GM15510 (cell line): Measurements from ENCODE around the gene PLET1.

ENCODE experiments used
- POLR2A ChIP-seq: IDR thresholded peaks from 3 replicates; pipeline ENCODE4 v1.6.1; 2011; ENCODE audit warnings: borderline replicate concordance; ENCODE audit not compliant: insufficient read length; ENCODE audit errors: extremely low read depth

PLET1 gene

DNA sequence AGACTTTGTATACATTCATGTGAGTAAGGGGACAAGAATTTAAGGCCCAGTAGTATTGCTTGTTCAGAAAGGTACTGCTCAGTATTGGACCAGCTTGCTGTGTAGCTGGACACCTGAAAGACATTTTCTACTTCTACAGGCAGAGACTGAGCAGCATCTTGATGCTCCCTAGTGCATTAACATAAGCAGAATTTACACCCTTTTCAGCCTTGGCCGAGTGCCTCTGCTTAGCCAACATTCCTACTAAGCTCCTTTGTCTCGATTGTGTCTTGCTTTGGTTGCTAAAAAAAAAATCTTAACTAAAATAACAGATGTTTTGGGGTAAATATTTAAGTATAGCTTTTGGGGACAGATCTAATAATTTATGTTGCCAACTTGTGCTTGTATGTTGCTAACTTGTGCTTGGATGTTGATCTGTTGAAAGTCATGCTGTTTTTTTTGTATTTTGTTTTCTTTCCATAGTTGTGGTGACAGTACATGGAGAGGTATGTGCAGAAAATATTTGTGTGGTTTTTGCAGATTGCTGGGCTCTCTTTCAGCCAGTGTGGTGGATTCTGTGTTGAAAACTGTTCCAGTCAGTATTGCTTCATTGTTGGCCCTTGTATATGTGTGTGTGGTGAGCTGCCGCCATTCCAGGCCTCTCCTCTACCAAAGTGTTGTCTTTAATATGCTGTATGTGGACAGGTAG, 30.8 kb downstream of the PLET1 start:
- TF ChIP-seq POLR2A, result no peak

DNA sequence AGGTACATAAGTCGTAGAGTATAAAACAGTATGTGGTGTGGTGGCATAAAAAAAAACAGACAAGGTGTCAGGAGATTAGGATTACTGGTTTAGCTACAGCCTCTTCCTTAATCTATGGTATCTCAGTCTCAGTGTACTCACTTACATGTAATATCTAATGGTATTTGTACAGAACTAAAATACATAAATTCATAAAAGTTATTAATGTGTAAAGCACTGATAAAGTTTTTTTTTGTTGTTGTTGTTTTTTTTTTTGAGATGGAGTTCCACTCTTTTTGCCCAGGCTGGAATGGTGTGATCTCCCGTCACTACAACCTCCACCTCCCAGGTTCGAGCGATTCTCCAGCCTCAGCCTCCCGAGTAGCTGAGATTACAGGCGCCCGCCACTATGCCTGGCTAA, 31.5 kb downstream of the PLET1 start:
- no peak for TF ChIP-seq POLR2A

DNA sequence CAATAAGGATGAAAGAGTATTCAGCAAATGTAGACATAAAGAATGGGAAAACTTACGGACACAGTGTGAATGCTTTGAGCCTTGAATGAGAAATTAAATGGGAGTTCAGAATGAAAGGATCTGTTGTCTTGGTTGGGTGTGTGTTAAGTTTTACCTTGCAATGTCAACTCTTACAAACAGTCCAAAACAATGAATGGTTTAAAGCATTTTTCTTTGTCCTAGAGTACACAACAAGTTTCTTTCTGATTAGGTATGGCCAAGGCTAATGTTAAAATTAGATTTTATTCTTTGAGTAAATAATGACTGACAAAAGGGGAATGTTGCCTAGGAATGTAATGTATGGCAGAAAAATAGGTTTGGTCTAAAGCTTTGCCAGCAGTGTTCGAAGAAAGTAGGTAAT, 32.0 kb downstream of the PLET1 start:
- TF ChIP-seq POLR2A, result no peak

DNA sequence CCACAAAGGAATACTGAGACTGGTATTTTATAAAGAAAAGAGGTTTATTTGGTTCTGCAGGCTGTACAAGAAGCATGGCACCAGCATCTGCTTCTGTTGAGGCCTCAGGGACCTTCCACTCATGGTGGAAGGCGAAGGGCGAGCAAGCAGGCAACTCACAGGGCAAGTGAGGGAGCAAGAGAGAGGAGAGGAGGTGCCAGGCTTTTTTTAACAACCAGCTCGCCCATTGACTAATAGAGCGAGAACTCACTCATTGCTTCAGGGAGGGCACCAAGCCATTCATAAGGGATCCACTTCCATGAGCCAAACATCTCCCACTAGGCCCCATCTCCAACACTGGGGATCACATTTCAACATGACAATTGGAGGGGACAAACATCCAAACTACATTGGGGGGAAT, 33.2 kb downstream of the PLET1 start:
- TF ChIP-seq POLR2A, result no peak

DNA sequence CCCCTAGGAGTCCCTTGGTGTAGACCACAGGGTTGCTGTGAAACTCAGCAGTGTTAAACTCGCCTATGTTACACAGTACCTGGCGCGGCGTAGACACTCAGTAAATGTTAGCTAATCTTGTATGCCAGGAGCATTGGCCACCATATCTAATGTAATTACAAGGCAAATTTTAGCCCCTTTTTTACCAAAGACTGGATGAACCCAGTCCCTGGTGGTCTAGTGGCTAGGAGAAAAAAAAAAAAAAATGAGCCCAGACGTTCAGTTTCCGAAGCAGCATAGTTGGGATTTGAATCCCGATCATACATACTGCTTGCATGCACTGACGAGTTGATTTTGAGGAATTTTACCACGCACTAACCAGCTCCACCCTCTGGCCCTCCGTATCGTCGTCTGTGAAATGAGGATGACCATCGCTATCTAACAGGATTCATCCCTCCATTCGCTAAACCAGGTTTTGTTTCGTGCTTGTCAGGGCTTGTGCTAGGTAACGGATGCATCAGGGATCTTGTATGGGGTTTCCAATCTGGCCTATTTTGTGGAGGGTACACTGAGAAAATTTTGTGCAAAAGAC, 33.7 kb downstream of the PLET1 start:
- TF ChIP-seq POLR2A, result no peak

DNA sequence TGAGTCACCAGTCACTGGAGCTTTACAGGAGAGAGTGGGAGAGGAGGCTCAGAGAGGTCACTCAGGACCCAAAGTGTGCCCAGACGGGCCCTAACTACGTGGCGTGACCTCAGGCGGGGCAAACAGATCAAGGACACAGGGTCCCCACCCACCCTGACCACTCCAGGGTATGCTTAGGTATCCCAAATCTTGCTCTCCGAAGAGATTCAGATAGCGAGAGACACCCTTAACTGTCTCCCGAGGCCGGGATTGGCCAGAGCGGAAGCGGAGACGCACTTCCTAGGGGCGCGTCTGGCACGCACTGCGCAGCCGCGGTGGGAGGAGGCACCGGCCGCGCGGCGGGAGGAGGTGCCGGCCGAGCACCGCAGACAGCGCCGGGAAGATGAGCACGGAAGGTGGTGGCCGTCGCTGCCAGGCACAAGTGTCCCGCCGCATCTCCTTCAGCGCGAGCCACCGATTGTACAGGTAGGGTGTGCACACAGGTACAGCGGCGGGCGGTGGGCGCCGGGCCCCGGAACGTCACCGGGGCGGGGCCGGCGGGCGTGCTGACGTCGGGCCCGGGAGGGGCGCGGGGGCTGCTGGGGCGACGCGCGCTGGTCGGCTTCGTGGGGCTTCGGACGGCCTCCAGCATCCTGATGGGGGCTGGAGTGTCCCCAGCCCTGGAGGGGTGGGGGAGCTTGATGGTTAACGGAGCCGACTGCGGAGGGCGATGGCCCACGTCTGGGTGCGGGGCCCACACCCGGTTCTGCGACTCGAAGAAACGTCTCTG, 34.4 kb downstream of the PLET1 start, which contains the start of gene PTS:
PTS (plus strand) TSS at position 367 of the 769 bp plus-strand sequence; CDS start at position 383, 16 bp downstream.
- peak; percentile 94 for TF ChIP-seq POLR2A

DNA sequence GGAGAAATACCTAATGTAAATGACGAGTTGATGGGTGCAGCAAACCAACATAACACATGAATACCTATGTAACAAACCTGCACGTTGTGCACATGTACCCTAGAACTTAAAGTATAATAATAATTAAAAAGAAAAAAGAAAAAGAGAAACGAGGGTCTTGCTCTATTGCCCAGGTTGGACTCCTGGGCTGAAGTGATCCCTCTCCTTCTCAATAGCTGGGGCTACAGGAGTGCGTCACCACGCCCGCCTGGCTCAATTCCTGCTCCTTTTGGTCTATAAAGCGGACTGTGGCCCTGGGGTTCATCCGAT, 35.0 kb downstream of the PLET1 start:
- TF ChIP-seq POLR2A, result no peak

DNA sequence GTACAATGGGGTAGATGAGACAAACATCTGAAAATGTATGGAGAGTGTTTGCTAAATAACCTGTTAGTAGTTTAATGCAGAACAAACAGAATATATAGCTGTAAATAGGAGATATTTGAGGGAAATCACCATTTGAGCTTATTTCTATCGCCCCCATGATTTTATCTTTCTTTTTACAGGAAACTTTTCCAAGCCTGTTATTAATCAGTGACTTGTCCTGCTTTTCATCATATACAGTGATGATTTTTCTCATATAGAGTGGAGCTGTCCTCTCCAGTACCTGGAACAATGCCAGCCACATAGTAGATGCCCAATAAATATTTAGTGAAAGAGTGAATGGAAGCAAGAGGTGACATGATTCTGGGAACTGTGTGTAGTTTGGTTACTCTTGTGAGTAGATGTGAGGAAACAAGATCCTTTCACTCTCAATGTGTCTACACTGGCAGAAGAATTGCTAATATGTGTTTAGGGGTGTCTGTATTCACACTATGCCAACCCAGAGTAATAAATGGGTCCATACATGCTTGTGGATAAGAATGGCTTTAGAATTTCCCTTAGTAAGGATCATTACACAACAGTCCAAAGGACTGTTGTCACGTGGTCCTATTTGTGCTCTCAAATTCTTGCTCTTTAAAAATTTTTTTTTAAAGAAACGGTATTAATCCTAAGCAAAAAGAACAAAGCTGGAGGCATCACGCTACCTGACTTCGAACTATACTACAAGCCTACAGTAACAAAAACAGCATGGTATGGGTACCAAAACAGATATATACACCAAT, 36.7 kb downstream of the PLET1 start:
- TF ChIP-seq POLR2A, result no peak

DNA sequence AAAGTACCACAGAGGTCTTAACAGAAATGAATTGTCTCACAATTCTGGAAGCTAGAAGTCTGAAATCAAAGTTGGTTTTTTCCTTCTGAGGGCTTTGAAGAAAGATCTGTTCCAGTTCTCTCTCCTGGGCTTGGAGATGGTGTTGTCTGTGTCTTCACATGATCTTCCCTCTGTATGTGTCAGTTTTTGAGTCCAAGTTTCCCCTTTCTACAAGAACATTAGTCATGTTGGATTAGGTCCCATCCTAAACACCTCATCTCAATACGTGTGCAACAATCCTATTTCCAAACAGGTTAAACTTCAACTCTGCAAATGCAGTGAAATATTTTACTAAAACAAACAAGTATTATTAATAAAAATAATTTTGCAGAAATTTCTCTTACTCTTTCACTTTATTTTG, 37.5 kb downstream of the PLET1 start:
- TF ChIP-seq POLR2A, result no peak

DNA sequence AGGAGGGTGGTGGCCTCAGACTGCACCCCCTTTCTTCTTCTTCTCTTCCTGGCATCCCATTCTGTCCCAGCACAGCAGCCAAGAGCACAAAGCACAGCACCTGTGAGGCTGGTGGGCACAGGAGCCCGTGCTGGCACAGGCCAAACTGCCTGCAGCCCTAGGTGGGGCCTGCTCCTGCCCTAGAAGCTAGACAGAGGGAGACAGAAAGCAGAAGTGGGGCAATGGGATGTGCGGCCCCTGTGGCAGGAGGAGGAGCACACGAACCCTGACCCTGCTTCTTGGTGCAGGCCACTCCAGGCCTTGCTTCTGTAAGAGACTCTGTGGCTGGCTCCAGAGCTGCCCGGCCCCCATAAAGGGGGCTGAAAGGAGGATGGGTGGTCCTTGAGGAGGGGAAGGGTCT, 38.4 kb downstream of the PLET1 start:
- TF ChIP-seq POLR2A, result no peak

DNA sequence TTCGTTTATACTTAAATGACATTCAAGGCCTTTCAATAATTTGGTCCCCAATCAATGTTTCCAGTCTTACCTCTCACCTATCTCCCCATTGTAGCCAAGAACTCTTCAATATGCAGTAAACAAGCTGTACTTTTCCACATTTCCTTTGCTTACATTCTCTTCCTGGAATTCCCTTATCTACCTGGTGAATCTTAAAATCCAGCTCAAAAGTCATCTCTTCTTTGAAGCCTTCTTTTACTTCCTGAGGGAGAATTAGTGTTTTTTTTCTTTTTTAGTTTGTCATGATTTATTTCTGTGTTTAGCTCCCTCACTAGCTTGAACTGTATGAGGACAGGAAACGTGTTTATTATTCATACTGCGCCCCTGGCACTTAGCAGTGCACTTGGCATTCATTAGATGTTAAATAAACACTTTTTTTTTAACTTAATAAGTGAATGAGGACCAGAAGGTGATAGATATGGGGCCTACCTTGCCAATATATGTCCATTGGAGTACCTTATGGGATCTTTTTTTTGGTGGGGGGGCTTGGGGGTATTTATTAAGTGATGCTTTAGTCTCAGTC, 39.3 kb downstream of the PLET1 start:
- TF ChIP-seq POLR2A, result no peak

DNA sequence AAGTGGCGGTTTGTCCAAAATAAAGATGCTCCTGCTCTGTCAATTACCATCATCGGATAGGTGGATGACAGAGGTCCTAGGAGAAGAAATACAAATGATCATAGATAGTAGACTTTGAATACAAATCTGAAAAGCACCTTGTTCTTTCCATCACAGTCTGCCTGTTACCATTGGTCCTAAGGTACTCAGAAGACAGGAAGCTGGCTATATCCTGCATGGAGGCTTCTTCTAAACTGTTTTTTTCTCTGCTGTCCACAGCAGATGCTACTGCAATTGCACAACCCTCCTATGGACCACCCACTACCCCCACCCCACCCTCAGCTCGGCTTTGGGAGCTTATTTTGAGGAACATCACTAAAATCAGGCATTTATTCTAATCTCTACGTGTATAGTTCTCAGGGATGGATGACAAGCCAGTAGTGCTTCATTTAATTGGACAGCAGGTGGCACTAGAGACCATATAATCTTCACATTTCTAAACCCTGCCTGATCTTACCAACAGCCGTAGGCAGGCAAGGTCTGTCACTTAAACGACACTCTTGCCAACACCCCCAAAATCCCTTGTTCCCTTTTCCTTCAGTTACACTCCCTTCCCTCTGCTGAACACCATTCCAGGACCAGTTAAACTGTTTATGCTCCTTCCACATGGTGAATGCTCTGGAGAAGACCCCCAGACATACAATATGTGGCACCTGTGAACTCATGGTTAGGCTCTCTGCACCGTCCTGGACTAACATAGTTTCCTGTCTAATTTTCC, 41.0 kb downstream of the PLET1 start:
- TF ChIP-seq POLR2A, result no peak

DNA sequence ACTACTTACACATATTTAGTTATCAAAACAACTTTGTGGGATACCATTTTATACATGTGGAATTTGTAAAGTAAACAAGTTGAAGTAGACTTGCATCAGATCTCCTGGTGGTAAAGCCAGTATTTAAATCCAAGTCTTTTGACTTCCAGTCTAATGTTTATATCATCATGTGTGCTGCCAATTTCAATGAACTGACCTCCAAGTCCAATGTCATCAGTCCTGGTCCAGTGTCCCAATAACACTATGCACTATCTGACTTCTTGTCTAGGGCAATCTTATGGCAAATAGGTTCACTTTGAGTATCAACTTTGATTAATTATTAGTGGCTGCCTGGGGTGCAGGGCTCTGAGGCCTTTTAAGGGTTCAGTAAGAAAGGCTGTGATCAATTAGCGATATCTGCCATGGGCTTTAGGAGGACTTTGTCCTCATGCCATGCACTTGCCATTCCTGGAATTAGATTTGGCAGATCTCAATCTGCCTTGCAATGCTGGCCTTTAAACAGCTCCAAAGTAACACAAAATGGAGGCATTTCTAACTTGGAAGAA, 44.0 kb downstream of the PLET1 start:
- TF ChIP-seq POLR2A, result no peak

DNA sequence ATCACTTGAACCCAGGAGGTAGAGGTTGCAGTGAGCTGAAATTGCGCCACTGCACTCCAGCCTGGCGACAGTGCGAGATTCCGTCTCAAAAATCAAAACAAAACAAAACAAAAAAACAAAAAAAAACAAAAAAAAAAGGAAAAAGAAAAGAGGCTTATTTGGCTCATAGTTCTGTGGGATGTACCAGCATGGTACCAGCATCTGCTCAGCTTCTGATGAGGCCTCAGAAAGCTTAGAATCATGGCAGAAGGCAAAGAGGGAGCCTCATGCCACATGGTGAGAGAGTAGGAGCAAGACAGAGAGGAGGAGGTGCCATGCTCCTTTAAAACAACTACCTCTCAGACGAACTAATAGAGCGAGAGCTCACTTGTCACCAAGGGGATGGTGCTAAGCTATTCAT, 45.0 kb downstream of the PLET1 start:
- no peak for TF ChIP-seq POLR2A
